Measurements from ENCODE around the gene ISCA2. TPM values are rescaled to one million over a fixed set of nuclear protein-coding genes. Genes with fewer than 3 reads are reported as not detected.
"Not testable (repeated sequence)": the region's sequence is repeated elsewhere in the genome, so short reads cannot be mapped to it uniquely, and the experiment has no call there.

ISCA2 gene
- total RNA-seq (10 to 100 TPM; 21.3 to 42.6 (median 34.1) TPM), total RNA-seq (8.5 to 47.6 (median 25.6) reads per million in 29 experiments)
- 20.3 TPM for total RNA-seq (2013)

GRCh38 chr14:74493343-74494261, at the start of gene ISCA2:
ISCA2 (plus strand) TSS chr14:74493765; CDS start chr14:74493775, 10 bp downstream.
- H3K4me1 Mint-ChIP-seq, result peaks cover 34 to 51% (median 34%) of the 10 kb centered on the region in 3 donors
- POLR2A ChIA-PET, result interaction anchor here in 1 of 2 donors (1.0 kb wide), 1 partner anchor 270 kb away, joined by 3 read pairs; the partner anchor contains the start of gene YLPM1
- H3K36me3 ChIP-seq (ENCODE audit: control insufficient read depth in 2 of 2, extremely low read depth in 1 of 2, insufficient read depth in 1 of 2, low read length in 1 of 2), result no peaks in the 10 kb centered on the region
- H3K27me3 ChIP-seq (replicated peaks in 1 of 2; ENCODE audit: control insufficient read depth in 2 of 2, extremely low read depth in 1 of 2, insufficient read depth in 2 of 2, low read length in 1 of 2), result peaks cover 0 to 3% of the 10 kb centered on the region in 2 experiments
- no peaks in the 10 kb centered on the region for H3K9me3 Mint-ChIP-seq
- no peaks in the 10 kb centered on the region for H3K27me3 Mint-ChIP-seq
- no peaks in the 10 kb centered on the region for H3K9me3 ChIP-seq
- peak within 1 kb of the TSS; percentile 79 to 89 for H3K4me3 ChIP-seq (ENCODE audit: control insufficient read depth in 1 of 2, extremely low read depth in 1 of 2, low read length in 1 of 2)
- CTCF ChIA-PET, result interaction anchor here in 1 of 2 donors (0.6 kb wide), 1 partner anchor 197 kb away, joined by 3 read pairs; no protein-coding TSS in a partner anchor
- H3K4me1 ChIP-seq (ENCODE audit: control insufficient read depth in 1 of 2, extremely low read depth in 1 of 2, insufficient read depth in 2 of 2, low read length in 2 of 2), result peaks cover 9 to 21% of the 10 kb centered on the region in 2 experiments
- DNase-seq, result peak; percentile 96 to 100 (median 99)
- under 1% methylated on average over 54 of the region's 73 CpGs for WGBS (ENCODE audit: insufficient coverage)
- peak; percentile 92 to 93 (median 92) for ATAC-seq (replicated peaks in 1 of 4)
- H3K27ac Mint-ChIP-seq, result peak within 1 kb of the TSS; percentile 92
- no peak within 1 kb of the TSS for H3K4me3 Mint-ChIP-seq
- H3K36me3 Mint-ChIP-seq, result peaks cover 9% of the 10 kb centered on the region
- peak within 1 kb of the TSS; percentile 67 for H3K27ac ChIP-seq (ENCODE audit: low read length)

- Histone ChIP-seq H3K36me3 (ENCODE audit: control insufficient read depth in 2 of 2, extremely low read depth in 1 of 2, insufficient read depth in 1 of 2, low read length in 1 of 2) (no peaks in the 10 kb centered on the region), H3K27me3 (replicated peaks in 1 of 2; ENCODE audit: control insufficient read depth in 2 of 2, extremely low read depth in 1 of 2, insufficient read depth in 2 of 2, low read length in 1 of 2) (peaks cover 0 to 7% of the 10 kb centered on the region in 2 experiments), H3K4me3 (ENCODE audit: control insufficient read depth in 1 of 2, extremely low read depth in 1 of 2, low read length in 1 of 2) (no peak overlapping the region), H3K4me1 (ENCODE audit: control insufficient read depth in 1 of 2, extremely low read depth in 1 of 2, insufficient read depth in 2 of 2, low read length in 2 of 2) (no peaks in the 10 kb centered on the region), H3K27ac (ENCODE audit: low read length) (no peak overlapping the region), H3K9me3 (no peaks in the 10 kb centered on the region)
- Mint-ChIP-seq H3K4me3 (no peak overlapping the region), H3K27ac (no peak overlapping the region), H3K27me3 (peaks cover 12 to 15% of the 10 kb centered on the region in 2 donors), H3K9me3 (peaks cover 0 to 8% (median 0%) of the 10 kb centered on the region in 3 donors), H3K4me1 (no peaks in the 10 kb centered on the region), H3K36me3 (no peaks in the 10 kb centered on the region)
- 60% methylated on average over 1 of the region's 3 CpGs for WGBS (ENCODE audit: insufficient coverage)
- CTCF ChIA-PET, result no interaction called here
- POLR2A ChIA-PET, result no interaction called here
- ATAC-seq (replicated peaks in 1 of 4) (no peak), DNase-seq (no peak)
These were observed 48.7 kb upstream of the ISCA2 start for GRCh38 chr14:74444866-74445265.

GRCh38 chr14:74454397-74454796, 39.2 kb upstream of the ISCA2 start:
- ATAC-seq (replicated peaks in 1 of 4); H3K4me1 Mint-ChIP-seq; H3K27ac Mint-ChIP-seq; H3K4me3 Mint-ChIP-seq; H3K36me3 ChIP-seq (ENCODE audit: control insufficient read depth in 2 of 2, extremely low read depth in 1 of 2, insufficient read depth in 1 of 2, low read length in 1 of 2); H3K9me3 Mint-ChIP-seq; H3K4me1 ChIP-seq (ENCODE audit: control insufficient read depth in 1 of 2, extremely low read depth in 1 of 2, insufficient read depth in 2 of 2, low read length in 2 of 2); POLR2A ChIA-PET; H3K4me3 ChIP-seq (ENCODE audit: control insufficient read depth in 1 of 2, extremely low read depth in 1 of 2, low read length in 1 of 2); CTCF ChIA-PET; H3K9me3 ChIP-seq; H3K27ac ChIP-seq (ENCODE audit: low read length); DNase-seq; H3K36me3 Mint-ChIP-seq: not testable (repeated sequence)
- peaks cover 0 to 25% of the 10 kb centered on the region in 2 experiments for H3K27me3 ChIP-seq (replicated peaks in 1 of 2; ENCODE audit: control insufficient read depth in 2 of 2, extremely low read depth in 1 of 2, insufficient read depth in 2 of 2, low read length in 1 of 2)
- peaks cover 5 to 11% of the 10 kb centered on the region in 2 donors for H3K27me3 Mint-ChIP-seq
- 94% methylated on average over 3 of the region's 5 CpGs for WGBS (ENCODE audit: insufficient coverage)

GRCh38 chr14:74456684-74457564, 36.6 kb upstream of the ISCA2 start:
- H3K27ac Mint-ChIP-seq, result no peak overlapping the region
- no peak overlapping the region for H3K4me3 ChIP-seq (ENCODE audit: control insufficient read depth in 1 of 2, extremely low read depth in 1 of 2, low read length in 1 of 2)
- no peaks in the 10 kb centered on the region for H3K9me3 ChIP-seq
- ATAC-seq (replicated peaks in 1 of 4), result no peak
- H3K27me3 Mint-ChIP-seq, result peaks cover 8 to 18% of the 10 kb centered on the region in 2 donors
- ChIA-PET POLR2A (no interaction called here), CTCF (no interaction called here)
- no peak for DNase-seq
- no peaks in the 10 kb centered on the region for H3K4me1 ChIP-seq (ENCODE audit: control insufficient read depth in 1 of 2, extremely low read depth in 1 of 2, insufficient read depth in 2 of 2, low read length in 2 of 2)
- H3K4me1 Mint-ChIP-seq, result no peaks in the 10 kb centered on the region
- H3K36me3 ChIP-seq (ENCODE audit: control insufficient read depth in 2 of 2, extremely low read depth in 1 of 2, insufficient read depth in 1 of 2, low read length in 1 of 2), result no peaks in the 10 kb centered on the region
- 75% methylated on average over 16 of the region's 17 CpGs for WGBS (ENCODE audit: insufficient coverage)
- no peak overlapping the region for H3K4me3 Mint-ChIP-seq
- peaks cover 0 to 2% (median 0%) of the 10 kb centered on the region in 3 donors for H3K9me3 Mint-ChIP-seq
- peaks cover 0 to 35% of the 10 kb centered on the region in 2 experiments for H3K27me3 ChIP-seq (replicated peaks in 1 of 2; ENCODE audit: control insufficient read depth in 2 of 2, extremely low read depth in 1 of 2, insufficient read depth in 2 of 2, low read length in 1 of 2)
- H3K36me3 Mint-ChIP-seq, result no peaks in the 10 kb centered on the region
- no peak overlapping the region for H3K27ac ChIP-seq (ENCODE audit: low read length)

- POLR2A ChIA-PET, result no interaction called here
- Histone ChIP-seq H3K4me3 (ENCODE audit: control insufficient read depth in 1 of 2, extremely low read depth in 1 of 2, low read length in 1 of 2) (no peak overlapping the region), H3K27me3 (replicated peaks in 1 of 2; ENCODE audit: control insufficient read depth in 2 of 2, extremely low read depth in 1 of 2, insufficient read depth in 2 of 2, low read length in 1 of 2) (peaks cover 0 to 35% of the 10 kb centered on the region in 2 experiments), H3K27ac (ENCODE audit: low read length) (no peak overlapping the region), H3K9me3 (no peaks in the 10 kb centered on the region), H3K4me1 (ENCODE audit: control insufficient read depth in 1 of 2, extremely low read depth in 1 of 2, insufficient read depth in 2 of 2, low read length in 2 of 2) (no peaks in the 10 kb centered on the region), H3K36me3 (ENCODE audit: control insufficient read depth in 2 of 2, extremely low read depth in 1 of 2, insufficient read depth in 1 of 2, low read length in 1 of 2) (no peaks in the 10 kb centered on the region)
- DNase-seq (no peak), ATAC-seq (replicated peaks in 1 of 4) (no peak)
- no peak overlapping the region for H3K27ac Mint-ChIP-seq
- no peaks in the 10 kb centered on the region for H3K4me1 Mint-ChIP-seq
- H3K27me3 Mint-ChIP-seq, result peaks cover 8 to 15% of the 10 kb centered on the region in 2 donors
- no peaks in the 10 kb centered on the region for H3K36me3 Mint-ChIP-seq
- WGBS (ENCODE audit: insufficient coverage), result 67% methylated on average over 1 of the region's 4 CpGs
- CTCF ChIA-PET, result no interaction called here
- H3K4me3 Mint-ChIP-seq, result no peak overlapping the region
- peaks cover 0 to 2% (median 0%) of the 10 kb centered on the region in 3 donors for H3K9me3 Mint-ChIP-seq
These were observed 36.0 kb upstream of the ISCA2 start for GRCh38 chr14:74457565-74457895.

- ChIA-PET CTCF (no interaction called here), POLR2A (no interaction called here)
- Histone ChIP-seq H3K27me3 (replicated peaks in 1 of 2; ENCODE audit: control insufficient read depth in 2 of 2, extremely low read depth in 1 of 2, insufficient read depth in 2 of 2, low read length in 1 of 2) (peaks cover 0 to 35% of the 10 kb centered on the region in 2 experiments), H3K4me3 (ENCODE audit: control insufficient read depth in 1 of 2, extremely low read depth in 1 of 2, low read length in 1 of 2) (no peak overlapping the region), H3K9me3 (no peaks in the 10 kb centered on the region), H3K36me3 (ENCODE audit: control insufficient read depth in 2 of 2, extremely low read depth in 1 of 2, insufficient read depth in 1 of 2, low read length in 1 of 2) (no peaks in the 10 kb centered on the region), H3K4me1 (ENCODE audit: control insufficient read depth in 1 of 2, extremely low read depth in 1 of 2, insufficient read depth in 2 of 2, low read length in 2 of 2) (no peaks in the 10 kb centered on the region), H3K27ac (ENCODE audit: low read length) (no peak overlapping the region)
- Mint-ChIP-seq H3K36me3 (no peaks in the 10 kb centered on the region), H3K27ac (no peak overlapping the region), H3K9me3 (no peaks in the 10 kb centered on the region), H3K4me1 (no peaks in the 10 kb centered on the region), H3K27me3 (peaks cover 14 to 21% of the 10 kb centered on the region in 2 donors), H3K4me3 (no peak overlapping the region)
- 78% methylated on average over 10 of the region's 10 CpGs for WGBS (ENCODE audit: insufficient coverage)
- peak in 10 of 35 experiments; percentile 1 to 17 (median 10) for DNase-seq
- ATAC-seq (replicated peaks in 1 of 4), result peak in 2 of 4 experiments; percentile 35 to 41
These were observed 34.1 kb upstream of the ISCA2 start for GRCh38 chr14:74459289-74459946.
